Measurements from ENCODE around the gene CAMK1G.

CAMK1G gene

GRCh38 chr1:209601809-209602657 is 18.5 kb downstream of the CAMK1G start:
- peak; percentile 23 for DNase-seq

GRCh38 chr1:209603877-209604276 is 20.4 kb downstream of the CAMK1G start:
- no peak for DNase-seq

GRCh38 chr1:209607102-209607794 is 23.7 kb downstream of the CAMK1G start:
- no peak for DNase-seq

DNA sequence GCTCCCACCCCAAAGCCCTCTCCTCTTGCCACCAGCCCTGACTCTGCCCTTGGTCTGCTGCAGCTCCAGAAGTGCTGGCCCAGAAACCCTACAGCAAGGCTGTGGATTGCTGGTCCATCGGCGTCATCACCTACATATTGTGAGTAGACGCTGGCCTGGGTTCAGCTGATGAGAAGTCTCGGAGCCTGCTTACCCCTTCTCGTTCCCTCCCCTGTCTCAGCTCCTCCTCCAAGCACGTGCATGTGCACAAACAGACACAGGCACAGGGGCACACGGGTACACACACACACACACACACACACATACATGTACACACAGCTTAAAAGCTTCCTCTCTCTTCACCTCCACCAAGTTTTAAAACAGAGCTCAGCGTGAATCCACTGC is 24.3 kb downstream of the CAMK1G start:
- DNase-seq = no peak

DNA sequence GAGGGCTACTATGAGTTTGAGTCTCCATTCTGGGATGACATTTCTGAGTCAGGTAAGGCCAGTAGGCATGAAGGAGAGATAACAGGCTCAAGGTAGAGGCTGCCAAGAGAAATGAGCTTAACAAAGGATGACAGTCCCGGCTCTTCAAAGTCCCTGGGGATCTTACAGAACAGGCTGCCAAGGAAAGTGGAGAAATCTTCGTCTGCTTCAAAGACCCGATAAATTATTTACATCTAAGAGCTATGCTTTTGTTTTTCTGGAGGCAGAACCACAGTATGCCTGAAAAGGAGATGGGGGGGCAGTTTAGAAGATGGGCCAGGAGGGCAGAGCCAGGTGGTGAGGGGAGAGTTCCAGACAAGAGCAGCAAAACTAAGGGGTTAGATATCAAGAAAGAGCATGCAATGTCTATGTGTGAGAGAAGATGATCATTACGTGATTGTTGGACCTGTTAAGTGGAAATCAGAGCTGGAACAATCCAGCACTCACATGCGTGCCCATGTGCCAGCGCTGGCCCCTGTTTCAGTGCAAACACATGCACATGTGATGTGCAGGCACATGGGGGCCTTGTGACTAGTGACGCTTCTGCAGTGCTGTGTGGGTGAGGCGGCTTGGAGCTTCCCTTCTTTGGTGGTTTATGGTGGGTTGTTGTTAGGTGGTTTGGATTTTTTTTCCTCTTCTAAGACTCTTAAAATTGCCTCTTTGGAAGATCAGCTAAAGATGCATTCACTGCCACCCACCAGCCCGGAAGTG is 25.7 kb downstream of the CAMK1G start:
- DNase-seq = no peak

- DNase-seq = no peak
Measured at GRCh38 chr1:209609791-209610630, 26.5 kb downstream of the CAMK1G start.

DNA sequence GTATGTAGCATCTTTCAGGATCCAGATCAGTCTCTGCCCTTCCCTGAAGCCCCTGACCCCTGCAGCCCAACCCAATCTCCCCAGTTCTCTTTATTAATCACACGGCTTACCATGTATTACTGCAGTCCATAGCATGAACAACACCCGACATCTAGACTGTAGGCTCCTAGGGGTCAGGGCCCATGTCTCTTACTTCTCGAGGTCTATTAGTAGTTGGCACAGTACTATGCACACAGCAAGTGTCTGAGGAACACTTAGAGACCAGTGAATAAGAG is 27.1 kb downstream of the CAMK1G start:
- DNase-seq = no peak

- DNase-seq = no peak
Measured at GRCh38 chr1:209611771-209612570, 28.5 kb downstream of the CAMK1G start.

GRCh38 chr1:209612646-209613399 is 29.3 kb downstream of the CAMK1G start:
- DNase-seq = no peak

DNA sequence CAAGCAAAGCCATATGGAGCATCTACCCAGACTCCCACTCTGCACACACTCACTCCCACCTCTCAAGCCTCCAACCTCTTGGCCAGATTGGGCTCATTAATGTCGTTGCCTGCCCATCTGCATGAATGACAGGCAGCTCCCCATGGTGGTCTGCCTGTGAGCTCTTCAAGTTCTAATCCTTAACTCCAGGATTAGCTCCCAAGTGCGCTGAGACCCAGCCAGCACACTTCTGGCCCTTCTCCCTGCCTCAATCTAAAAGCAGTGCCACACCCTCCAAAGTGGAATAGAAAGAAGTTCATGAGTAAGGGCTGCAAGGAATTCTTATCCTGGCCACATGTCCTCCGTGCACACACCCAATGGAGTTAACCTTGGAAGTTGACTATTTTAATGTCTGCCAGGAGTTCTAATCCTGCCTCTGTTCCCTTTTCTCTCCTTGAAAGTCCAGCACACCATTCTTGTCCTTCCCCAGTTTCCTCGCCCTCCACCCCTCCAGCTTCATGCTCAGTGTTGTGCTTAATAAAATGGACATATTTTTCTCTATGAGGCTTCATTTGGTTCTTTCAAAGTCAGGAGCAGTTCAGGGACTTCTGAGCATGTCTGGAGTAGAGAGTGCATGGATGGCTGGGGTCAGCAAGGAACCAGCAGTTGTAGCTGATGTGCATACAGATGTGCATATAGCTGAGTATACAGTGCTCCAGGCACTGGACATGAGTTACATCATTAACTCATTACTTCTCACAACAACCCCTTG is 30.1 kb downstream of the CAMK1G start:
- DNase-seq = peak; percentile 98

DNA sequence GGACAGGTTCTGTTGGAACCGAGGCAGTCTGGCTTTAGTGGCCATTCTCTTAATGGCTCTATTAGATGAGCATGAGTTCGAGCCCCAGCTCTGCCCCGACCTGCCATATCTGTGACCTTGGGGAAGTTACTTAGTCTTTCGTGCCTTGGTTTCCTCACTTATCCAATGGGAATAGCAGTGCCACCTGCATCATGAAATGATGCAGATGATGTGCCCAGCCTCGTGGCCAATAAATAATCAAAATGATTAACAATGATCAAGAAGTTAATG is 30.6 kb downstream of the CAMK1G start:
- DNase-seq = no peak

GRCh38 chr1:209614906-209615305 is 31.4 kb downstream of the CAMK1G start:
- DNase-seq = no peak

GRCh38 chr1:209616366-209617046 is 33.0 kb downstream of the CAMK1G start:
- DNase-seq = no peak

GRCh38 chr1:209617047-209617673 is 33.6 kb downstream of the CAMK1G start:
- no peak for DNase-seq

DNA sequence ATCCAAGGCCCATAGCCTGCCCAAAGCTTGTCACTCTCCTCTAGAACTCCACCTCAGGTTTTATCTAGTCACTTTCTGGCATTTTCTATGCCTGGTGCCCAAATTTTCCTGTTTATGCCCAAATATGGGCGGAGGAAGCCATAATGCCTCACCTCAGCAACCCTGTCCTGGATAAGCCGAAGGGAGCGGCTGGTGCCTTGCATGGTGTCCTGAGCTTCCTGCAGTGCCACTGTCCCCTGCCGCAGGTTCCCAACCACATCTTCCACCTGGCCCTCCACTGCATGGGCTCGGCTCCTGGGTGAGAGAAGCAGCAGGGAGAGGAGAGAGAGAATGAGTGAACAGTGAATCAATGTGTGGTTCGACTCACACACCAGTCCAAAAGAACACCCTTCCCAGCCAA is 34.2 kb downstream of the CAMK1G start:
- DNase-seq = no peak

DNA sequence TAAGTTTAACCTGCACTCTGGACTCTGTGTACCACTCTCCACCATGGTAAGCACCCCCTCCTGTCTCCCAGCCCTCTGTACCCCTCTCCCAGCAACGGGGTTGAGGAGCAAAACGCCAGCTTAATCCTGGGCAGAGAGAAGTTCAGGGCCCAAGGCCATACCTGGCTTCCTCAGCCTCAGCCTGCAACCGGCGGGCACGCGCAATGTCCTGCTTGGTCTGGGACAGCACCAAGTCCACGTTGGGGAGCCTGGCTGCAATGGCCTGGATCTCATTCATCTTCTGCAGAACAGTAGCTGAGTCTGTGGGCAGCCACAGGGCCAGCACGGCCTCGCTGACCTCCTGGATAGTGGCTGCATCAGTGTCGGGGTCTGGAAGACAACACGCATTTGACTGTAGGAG is 34.8 kb downstream of the CAMK1G start:
- no peak for DNase-seq

- DNase-seq = no peak
Measured at GRCh38 chr1:209618756-209619420, 35.4 kb downstream of the CAMK1G start.

DNA sequence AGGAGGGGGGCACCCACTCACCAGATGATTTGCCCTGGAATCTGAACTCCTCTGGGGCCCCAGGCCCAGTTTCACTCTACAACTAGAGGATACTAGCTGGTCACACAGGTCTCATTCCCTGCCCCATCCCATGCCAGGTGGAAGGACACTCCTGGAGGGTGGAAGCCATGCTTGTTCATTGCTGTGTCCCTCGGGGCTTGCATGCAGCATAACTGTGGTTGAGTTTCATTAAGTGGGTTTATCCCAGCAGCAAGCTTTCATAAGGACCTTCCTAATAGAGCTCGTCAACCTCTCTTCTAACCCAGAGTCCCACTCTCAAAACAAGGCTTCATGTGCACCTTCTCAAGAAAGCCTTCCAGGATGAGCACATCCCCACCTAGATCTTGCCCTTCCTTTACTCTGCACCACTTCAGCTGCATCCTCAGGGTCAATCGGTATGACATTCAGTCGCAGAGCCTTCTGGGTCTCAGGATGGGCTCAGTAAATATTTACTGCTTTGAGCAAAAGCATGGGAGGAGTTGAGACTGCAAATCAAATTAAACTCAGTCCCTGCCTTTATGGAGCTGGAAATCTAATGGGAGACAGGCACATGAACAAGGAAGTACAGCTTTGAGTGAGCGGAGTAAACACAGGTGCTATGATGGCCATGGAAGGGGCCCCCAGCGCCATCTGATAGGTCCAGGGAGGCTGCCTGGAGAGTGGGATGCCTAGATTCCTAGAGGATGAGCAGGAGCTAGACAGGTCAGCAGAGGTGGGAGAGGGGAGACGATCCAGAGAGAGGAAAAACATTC is 36.4 kb downstream of the CAMK1G start:
- DNase-seq = no peak

All from NCI-H524 treated with DMSO at 0.1 percent for 48 hours (cell line).